NCI-H2171 treated with DMSO at 0.1 percent for 48 hours (cell line): ENCODE measurements around the gene STK4.

Experiments used
- DNase-seq: peaks from one replicate; lab custom pipeline; 2025; lab: John Stamatoyannopoulos, UW

STK4 gene

DNA sequence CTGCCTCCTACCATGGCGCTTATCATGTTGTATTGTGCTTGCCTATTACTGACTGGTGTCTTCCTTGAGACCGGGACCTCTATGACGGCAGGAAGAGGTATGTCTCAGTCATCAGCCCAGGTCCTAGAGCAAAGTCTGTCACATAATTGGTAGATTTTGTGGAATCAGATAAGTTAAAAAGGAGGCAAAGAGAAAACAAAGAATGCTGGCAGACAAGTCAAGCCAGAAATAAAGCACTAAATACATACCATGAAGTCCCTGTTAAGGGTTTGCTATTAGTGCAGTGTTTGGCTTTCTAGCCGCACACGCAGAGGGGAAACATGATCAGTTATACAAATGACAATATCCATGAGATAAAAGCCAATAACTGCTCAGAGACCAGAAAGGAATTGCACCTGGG, 12.1 kb upstream of the STK4 start:
- DNase-seq = no peak

DNA sequence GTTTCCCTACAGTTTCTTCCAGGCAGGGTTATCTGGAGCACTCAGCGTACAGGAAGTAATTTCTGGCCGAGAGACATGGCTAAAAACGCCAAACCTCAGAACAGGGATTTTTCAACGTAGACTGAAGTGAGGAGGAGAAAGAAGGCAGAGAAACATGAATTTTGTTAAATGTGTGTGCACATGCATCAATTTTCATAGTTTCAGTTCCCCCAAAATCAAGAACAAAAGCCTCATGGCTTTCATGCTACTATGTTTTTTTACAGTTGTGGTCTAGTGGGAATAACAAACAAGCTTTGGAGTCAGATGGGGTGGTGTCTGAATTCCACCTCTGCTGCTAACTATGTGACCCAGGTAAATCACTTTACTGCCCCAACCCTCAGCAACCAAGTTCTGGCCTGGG, 11.0 kb upstream of the STK4 start:
- DNase-seq = no peak

DNA sequence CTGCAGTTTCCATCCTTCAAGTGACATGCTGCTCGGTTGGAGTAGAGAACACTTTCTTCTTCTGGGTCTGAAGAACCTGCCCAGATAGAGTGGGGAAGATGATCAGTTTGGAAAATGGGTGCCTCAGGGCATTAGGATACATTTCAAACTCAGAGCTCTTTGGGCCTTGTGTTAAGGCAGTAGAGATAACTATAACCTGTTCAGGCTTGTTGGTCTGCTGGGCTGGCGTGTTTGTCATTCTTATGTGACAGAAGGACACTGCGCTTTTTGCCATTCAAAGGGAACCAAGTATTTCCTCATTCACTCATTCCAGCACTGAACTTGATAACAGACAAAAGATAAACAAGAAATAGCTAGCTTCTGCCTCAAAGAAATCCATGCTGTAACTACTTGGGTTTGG, 9.9 kb upstream of the STK4 start:
- DNase-seq = no peak

DNA sequence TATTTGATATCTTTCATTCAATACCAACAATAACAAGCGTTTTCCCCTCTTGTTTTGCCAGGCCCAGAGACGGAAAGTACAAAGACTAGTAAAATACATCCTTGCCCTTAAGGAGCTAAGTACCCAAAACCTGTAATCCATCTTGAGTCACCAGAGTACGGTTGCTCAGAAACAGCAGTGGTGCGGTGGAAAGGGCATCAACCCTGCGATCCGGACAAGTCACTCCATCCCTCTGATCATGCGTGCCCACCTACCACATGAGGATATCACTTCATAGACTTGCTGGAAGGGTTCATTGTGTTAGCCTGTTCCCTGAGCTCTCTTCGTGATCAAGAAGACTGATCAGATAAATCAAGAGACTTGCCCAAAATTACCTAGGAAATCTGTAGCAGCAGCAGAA, 8.0 kb upstream of the STK4 start:
- DNase-seq = no peak

DNA sequence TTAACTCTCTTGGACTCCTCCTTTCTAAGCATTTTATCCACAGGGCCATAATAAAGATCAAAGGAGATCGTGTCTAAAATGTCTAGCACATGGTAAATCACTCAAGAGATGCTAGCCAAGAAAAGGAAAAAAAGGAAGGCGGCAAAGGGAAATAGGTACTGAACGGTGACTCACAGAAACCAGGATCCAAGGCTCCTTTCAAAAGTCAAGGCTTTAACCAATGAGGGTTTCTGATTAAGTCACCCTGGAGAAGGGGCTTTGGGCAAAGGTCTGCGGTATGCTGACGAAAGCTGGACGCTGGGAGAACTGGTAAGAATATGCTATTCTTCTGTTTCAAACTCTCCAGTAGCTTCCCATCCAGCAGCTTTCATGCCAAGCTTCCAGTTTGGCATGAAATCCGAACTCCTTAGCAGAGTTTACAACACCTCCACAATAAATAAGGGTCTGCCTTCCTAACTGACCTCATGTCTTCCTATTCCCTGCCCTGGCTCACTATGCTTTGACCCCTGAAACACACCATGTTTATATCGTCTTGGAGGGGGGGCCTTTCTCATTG, 7.2 kb upstream of the STK4 start:
- no peak for DNase-seq

DNA sequence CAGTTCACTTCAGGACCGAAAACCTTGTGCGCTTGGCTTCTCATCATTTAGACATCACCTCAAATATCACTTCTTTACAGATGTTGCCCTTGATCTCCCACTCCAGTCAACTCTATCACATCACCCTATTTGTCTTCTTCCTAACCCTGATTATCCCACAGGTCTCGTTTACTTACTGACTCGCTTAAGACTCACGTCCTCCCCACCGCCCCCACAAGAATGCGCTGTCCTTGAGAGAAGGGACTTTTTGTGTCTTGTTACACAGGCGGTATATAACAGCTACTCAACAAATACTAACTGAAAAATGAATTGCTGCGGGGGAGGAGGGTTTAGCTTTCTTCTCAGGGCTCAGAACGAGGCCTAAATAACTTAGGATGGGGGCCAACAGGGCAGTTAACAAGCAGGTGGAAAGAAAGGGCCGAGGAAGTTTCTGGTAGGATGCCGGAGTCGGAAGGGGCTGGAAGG, 6.6 kb upstream of the STK4 start:
- peak; percentile 30 for DNase-seq

DNA sequence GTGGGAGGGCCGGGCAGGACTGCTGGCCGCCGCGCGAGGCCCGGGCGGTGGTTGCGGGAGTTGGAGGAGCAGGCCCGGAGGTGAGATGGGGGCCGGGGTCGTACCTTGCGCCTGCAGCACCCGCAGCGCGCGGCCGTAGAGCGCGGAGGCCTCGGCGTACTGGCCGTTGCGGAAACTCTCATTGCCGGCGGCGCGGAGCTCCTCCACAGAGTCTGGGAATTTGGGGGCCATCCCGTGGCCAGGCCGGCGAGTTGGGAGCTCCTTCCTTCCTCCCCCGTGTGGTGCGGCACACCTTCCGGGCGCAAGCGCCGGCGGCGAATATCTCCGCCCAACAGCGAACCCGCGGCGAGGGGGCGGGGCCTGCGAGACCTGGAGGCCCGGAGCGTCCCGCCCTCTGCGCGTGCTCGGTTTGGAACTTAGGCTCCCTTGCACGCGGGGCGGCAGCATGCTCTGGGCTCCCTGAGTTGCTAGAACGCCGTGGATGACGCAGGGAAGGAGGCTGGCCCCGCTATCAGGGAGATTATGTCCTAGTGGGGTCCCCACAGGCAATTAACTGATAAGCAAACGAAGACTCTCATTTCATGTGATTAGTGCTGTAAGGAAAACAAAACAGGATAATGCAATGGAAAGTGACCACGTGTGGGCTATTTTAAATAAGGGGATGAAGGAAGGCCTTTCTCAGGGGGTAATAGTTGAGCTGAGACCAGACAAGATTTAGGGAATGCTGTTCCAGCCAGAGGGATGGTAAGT, 6.0 kb upstream of the STK4 start, which contains the start of gene TOMM34:
TOMM34 (minus strand) TSS at position 295 of the 750 bp plus-strand sequence; CDS start at position 231, 64 bp downstream.
- DNase-seq = peak; percentile 97

DNA sequence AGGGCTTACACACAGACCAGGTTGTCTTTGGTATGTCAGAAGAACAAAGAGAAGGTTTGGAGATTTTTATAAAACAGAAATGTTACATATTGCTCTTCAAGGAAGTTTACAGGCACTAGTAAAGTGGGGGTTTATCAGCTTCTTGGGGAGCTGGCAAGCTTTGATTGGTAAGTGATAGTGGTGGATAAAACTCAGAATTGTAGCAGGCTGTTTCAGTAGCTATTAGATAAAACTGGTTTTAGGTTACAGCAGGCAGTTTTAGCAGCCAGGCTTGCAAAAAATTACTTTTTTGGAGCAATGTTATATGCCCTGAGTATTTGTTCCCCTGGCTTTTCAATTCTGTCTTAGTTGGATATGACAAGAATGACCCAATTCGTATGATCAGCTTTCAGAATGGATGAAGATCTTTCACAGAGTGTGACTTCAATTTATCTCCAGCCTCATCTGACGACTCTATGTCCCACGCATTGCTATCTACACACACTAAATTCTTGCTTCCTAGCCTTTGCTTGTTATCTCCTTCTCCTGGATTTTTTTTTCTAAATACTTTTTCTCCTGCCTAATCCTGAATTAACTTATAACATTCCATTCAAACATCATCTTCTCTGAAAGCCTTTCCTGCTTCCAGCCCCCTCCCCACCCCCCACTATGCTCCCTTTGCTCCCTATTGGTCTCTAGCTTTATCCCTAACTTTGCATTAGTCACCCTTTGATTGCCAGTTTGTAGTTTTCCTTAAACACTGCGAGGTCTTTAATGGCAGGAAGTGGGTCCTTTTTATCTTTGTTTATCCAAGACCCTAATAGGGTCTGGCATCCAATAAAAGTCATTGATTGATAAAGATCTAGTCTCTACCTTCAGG, 5.1 kb upstream of the STK4 start:
- DNase-seq = no peak

DNA sequence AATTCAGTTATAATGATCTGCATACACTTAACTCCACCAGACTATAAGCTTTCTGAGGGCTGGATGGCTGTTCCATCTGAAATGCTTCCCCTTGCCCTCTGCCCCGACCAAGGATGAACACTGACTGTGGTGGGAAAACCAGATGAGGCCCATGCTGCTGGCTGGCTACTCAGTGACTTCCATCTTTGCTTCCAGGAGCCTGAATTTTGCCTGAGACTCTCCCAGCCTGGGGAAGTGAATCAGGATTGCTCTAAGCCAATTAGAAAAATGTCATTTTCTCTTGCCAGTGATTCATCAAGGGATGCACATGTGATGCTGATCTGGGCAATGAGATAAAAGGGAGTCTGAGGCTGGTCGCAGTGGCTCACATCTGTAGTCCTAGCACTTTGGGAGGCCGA, 4.4 kb upstream of the STK4 start:
- no peak for DNase-seq

DNA sequence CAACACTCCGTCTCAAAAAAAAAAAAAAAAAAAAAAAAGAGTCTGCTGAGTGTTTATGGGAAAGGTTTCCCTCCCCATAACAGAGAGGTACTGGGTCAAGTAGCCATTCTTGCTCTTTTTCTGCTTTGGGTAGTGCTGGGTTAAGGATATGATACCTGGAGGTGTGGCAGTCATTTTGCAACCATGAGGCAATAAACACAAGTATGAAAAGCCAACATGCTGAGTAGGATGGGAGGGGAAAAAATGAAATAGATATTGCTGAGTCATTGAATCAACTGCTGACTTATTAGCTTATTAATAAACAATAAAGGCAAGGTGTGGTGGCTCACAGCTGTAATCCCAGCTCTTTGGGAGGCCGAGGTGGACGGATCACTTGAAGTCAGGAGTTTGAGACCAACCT, 3.8 kb upstream of the STK4 start:
- no peak for DNase-seq

DNA sequence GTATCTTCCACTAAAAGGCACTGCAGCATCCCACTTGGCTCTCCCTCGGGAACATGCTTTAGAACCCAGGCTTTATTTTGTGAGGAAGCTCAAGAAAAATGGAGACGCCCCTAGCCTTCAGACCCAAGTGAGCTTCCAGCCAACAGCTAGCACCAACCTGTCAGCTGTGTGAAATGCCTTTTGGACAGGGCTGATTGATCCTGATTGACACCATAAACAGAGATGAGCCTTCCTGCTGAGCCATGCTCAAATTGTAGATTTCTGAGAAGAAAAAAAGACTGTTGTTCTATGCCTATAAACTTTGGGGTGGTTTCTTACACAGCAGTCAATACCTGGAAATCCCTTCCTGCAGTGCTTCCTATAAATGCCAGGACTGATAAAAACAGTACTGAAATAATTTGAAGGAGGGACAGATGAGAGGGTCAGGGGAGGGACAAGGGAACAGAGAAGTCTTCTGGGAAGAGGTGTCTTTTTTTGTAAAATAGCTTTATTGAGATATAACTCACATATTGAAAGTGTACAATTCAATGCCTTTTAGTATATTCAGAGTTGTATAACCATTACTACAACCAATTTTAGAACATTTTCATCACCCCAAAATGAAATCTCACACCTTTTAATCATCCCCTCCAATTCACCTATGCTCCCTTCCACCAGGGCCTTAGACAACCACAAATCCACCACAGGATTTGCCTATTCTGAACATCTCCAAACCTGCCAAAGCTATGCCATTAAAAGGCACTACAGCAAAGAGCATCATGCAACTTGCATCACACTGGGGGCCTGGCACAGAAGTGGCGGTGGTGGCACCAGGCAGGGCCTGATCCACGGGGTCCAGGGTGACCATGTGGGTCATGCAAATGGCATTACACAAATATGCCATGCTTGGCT, 2.7 kb upstream of the STK4 start:
- no peak for DNase-seq

DNA sequence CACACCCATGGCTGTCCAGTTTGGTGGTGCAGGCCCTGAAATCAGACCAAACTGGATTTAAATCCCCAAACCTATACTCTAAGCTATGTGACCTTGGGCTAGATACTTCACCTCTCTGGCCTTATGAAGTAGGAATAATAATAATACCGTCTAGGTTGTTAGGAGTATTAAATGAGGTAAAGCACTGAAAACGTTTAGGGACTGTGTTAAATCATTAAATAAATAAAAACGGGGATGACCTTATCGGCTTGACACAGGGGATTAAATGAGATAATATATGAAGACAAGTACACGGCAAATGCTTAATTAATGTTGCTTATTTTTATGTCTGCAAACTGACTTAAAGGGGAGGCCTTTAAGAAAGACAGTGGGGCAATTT, 672 bp upstream of the STK4 start:
- DNase-seq = no peak

DNA sequence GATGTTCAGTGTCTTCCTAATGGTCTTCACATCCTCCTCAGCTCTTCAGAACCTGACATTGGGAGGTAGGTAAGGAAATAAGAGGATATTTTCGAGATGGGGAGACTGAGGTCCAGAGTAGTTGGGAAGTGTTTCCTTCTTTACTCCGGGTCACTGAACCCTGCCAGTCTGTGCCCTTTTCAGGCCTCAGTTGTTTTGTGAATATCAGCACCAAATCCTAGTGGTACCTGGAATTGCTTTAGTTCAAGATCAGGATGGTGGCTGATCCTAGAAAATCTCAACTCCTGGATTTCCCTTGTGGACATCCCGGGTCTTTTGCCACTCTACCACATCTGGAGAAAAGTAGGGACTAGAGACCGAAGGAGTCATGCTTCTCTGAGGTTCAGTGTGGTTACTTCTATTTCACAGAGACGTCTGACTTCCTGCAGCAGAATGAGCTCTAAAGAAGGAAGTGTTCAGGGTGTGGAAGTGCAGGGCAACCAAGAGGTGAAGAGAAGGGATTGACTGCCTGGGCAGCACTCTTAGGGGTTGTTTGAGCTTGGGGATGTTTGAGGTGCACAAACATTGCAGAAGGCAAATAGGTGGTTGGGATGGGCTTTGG, 995 bp downstream of the STK4 start:
- DNase-seq = no peak

DNA sequence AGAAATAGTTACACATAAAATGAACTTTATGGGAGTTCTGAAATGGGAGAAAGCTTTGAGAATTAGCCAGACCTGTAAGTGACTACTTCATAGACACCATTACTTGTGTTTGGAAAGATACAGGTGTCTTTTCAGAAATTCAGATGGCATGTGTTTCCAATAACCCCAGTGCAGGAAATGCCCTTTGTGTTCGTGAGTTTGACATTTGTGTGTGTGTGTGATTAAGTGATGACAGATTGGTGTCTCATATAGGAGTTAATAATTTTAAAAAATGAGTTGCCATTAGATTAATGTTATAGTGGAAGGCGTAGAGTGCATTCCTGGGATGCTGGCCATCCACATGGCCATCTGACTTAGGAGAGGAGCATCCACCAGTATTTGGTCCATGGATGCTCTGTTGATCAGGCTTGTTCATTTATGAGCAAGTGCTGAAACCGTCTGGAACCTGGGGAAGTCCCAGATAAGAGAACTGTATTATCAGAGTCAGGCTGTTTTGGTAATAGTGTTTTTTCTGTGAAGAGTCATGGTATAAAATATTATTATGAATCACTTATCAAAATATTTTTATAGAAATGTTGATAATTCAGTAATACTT, 3.1 kb downstream of the STK4 start:
- DNase-seq = no peak

DNA sequence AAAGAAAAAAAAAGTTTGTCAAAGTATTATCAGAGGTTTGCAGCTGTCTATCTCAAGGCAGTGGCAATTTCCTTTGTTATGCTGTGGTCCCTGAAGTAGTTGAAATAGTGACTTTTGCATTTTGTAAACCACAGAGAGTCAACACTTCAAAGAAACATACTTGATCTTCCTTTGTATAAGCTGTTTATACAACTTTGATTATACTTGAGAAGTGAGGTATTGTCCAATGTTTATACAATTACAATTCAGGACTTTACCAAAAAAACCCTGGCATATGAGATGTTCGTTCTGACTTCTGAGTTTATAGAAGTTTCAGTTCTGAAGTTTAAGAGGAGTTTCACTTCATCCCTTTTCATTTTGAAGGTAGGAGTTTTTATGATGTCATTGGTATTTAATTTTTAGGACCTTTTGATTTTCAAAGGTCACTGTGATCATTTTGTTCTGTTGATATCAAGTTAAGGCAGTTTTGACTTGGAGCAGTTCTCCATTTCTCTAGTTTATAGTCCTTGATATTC, 4.0 kb downstream of the STK4 start:
- no peak for DNase-seq

DNA sequence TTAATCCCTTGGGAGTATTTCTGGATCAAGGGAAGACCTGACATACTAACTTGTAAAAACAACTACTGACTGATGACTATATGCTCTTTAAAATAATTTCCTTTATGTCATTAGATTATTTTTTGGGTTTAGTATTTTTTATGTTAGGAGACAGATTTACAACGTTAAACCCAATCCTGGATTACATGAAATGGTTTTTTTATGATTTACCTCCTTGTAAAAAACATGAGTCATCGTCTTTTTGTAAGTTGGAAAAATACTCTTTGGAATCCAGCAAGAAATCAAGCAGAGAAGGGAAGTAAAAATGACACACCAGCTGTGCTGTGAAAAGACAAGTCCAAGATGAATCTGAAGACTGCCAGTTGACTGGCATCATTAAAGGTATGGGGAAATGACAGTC, 6.7 kb downstream of the STK4 start:
- DNase-seq = no peak

DNA sequence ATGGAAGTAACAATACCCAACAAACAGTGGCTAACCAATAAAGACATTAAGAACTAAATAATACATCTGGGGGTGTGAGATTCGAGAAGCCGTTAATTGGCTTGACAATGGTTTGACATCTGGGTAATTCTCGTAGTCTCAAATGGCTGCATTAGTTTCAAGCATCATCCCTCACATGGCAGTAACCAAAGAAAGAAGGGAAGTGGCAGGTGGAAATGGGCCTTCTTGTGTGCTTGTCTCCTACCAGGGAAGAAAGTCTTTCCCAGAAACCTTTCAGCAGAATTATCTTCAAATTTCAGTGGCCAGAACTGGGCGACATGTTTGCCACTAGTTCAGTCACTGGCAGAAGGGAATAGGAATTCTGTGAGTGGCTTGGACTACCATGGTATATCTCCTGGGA, 10.4 kb downstream of the STK4 start:
- DNase-seq = no peak

DNA sequence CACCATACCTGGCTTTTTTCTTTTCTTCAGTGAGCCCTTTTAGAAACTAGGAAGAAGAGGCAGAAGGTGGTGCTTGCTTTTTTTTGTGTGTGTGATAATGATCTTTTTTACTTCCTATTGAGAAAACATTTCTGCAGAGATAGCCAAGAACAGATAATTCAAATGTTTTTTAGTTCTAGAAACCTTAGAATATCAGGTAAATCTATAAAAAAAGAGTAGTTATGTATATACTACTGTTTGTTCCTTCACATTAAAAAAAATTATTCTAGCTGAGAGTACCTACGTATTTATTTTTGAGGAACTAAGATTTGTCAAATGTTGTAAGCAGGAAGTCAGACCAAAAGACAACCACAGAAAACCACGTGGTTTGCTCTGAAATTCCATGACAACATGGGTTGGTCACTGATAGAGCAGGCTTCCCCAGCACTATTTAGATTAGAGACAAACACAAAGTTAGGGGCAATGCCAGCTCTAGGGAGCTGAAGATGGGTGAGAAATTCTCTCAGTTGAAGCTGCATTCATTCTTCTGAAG, 12.8 kb downstream of the STK4 start:
- no peak for DNase-seq

DNA sequence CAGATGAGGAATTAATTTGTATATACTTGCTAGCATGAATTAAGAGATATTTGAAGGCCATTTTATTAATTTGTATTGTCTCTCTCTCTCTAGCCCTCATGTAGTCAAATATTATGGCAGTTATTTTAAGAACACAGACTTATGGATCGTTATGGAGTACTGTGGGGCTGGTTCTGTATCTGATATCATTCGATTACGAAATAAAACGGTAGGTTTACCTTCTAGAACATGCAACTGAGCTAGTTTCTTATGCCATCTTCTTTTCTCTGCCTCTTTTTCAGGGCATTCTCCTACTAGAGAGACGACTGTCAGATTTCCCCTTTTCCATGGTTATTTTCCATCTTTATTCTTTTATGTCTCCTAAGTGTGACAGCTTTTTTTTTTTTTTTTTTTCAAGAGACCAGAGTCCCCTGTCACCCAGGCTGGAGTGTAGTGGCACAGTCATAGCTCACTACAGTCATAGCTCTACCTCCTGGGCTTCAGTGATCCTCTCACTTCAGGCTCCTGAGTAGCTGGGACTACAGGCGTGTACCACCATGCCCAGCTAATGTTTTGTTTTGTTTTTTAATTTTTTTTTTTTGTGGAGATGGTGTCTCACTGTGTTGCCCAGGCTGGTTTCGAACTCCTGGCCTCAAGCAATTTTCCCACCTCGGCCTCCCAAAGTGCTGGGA, 15.6 kb downstream of the STK4 start:
- no peak for DNase-seq

DNA sequence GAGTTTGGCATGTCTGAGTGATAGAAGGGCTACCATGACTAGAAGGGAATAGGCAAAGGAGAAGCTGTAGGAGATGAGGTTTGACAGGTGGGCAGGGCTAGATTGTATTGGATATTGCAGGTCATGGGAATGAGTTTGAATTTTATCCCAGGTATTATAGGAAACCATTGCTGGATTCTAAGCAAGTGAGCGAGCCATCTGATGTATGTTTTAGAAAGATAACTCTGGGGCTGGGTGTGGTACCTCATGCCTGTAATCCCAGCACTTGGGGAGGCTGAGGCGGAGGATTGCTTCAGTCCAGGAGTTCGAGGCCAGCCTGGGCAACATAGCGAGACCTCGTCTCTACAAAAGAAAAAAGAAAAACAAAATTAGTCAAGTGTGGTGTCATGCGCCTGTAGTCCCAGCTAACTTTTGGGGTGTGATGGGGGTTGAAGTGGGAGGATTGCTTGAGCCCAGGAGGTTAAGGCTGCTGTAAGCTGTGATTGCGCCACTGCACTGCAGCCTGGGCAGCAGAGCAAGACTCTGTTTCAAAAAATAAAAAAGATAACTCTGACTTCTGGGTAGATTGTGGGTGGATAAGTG, 16.9 kb downstream of the STK4 start:
- no peak for DNase-seq
